Parathyroid adenoma (tissue), 2 donors: ENCODE measurements around the gene TASP1.

ENCODE experiments used
- H2AFZ ChIP-seq: fragments of 300-600 bp; sonication (generic); one replicate; pipeline ENCODE4 v1.7.0; 2017; ENCODE audit warnings: antibody characterized with exemption, mild to moderate bottlenecking
- H3K27ac ChIP-seq: fragments of 300-600 bp; sonication (generic); one replicate; pipeline ENCODE4 v1.7.0; 2017
- H3K27me3 ChIP-seq: fragments of 300-600 bp; sonication (generic); one replicate; pipeline ENCODE4 v1.7.0; 2017; ENCODE audit warnings: low read length; ENCODE audit not compliant: control insufficient read depth, insufficient read depth
- H3K36me3 ChIP-seq: fragments of 300-600 bp; sonication (generic); one replicate; pipeline ENCODE4 v1.7.0; 2017; ENCODE audit warnings: low read length; ENCODE audit not compliant: control insufficient read depth, insufficient read depth
- H3K4me1 ChIP-seq: fragments of 300-600 bp; sonication (generic); one replicate; pipeline ENCODE4 v1.7.0; 2017; ENCODE audit warnings: control low read depth
- H3K4me2 ChIP-seq: fragments of 300-600 bp; sonication (generic); one replicate; pipeline ENCODE4 v1.7.0; 2017; ENCODE audit warnings: low read length
- H3K4me3 ChIP-seq: fragments of 300-600 bp; sonication (generic); one replicate; pipeline ENCODE4 v1.7.0; 2017; ENCODE audit warnings: low read depth, low read length
- H3K79me2 ChIP-seq: fragments of 300-600 bp; sonication (generic); one replicate; pipeline ENCODE4 v1.7.0; 2017; ENCODE audit warnings: control low read depth
- H3K9ac ChIP-seq: fragments of 300-600 bp; sonication (generic); one replicate; pipeline ENCODE4 v1.7.0; 2017; ENCODE audit warnings: mild to moderate bottlenecking
- H3K9me3 ChIP-seq: fragments of 300-600 bp; sonication (generic); one replicate; pipeline ENCODE4 v1.7.0; 2017; ENCODE audit warnings: low read length; ENCODE audit not compliant: control insufficient read depth
- CTCF ChIP-seq: fragments of 300-600 bp; sonication (generic); IDR thresholded peaks from one replicate; pipeline ENCODE4 v1.7.0; 2017; ENCODE audit warnings: antibody characterized with exemption, mild to moderate bottlenecking
- donor health status: primary hyperparathyroidism.

TASP1 gene

GRCh38 chr20:13424174-13424833 lies 214.4 kb downstream of the TASP1 start:
- no peak overlapping the region for H3K4me2 ChIP-seq
- H3K9me3 ChIP-seq: no peaks in the 10 kb centered on the region
- no peak overlapping the region for H3K9ac ChIP-seq
- H2AFZ ChIP-seq: no peak overlapping the region
- no peaks in the 10 kb centered on the region for H3K79me2 ChIP-seq
- H3K36me3 ChIP-seq: no peaks in the 10 kb centered on the region
- H3K27me3 ChIP-seq: no peaks in the 10 kb centered on the region
- no peak overlapping the region for H3K4me3 ChIP-seq
- no peaks in the 10 kb centered on the region for H3K4me1 ChIP-seq
- no peak overlapping the region for H3K27ac ChIP-seq
- TF ChIP-seq CTCF: no peak

- no peak for TF ChIP-seq CTCF
Measured at GRCh38 chr20:13423472-13424173, 215.1 kb downstream of the TASP1 start.

GRCh38 chr20:13422637-13423036 lies 216.1 kb downstream of the TASP1 start:
- no peaks in the 10 kb centered on the region for H3K9me3 ChIP-seq
- no peak overlapping the region for H3K27ac ChIP-seq

More at GRCh38 chr20:13423472-13424173, 215.1 kb downstream of the TASP1 start:
- Histone ChIP-seq H3K79me2 (no peaks in the 10 kb centered on the region), H3K27ac (no peak overlapping the region), H2AFZ (no peak overlapping the region), H3K9me3 (no peaks in the 10 kb centered on the region), H3K27me3 (no peaks in the 10 kb centered on the region), H3K36me3 (no peaks in the 10 kb centered on the region), H3K4me1 (no peaks in the 10 kb centered on the region), H3K4me3 (no peak overlapping the region), H3K4me2 (no peak overlapping the region), H3K9ac (no peak overlapping the region)

GRCh38 chr20:13420625-13421024 lies 218.1 kb downstream of the TASP1 start:
- Histone ChIP-seq H3K4me1 (no peaks in the 10 kb centered on the region), H2AFZ (no peak overlapping the region)

More at GRCh38 chr20:13422637-13423036, 216.1 kb downstream of the TASP1 start:
- Histone ChIP-seq H3K27me3 (no peaks in the 10 kb centered on the region), H2AFZ (no peak overlapping the region), H3K4me3 (no peak overlapping the region), H3K4me1 (no peaks in the 10 kb centered on the region), H3K4me2 (no peak overlapping the region), H3K9ac (no peak overlapping the region), H3K36me3 (no peaks in the 10 kb centered on the region), H3K79me2 (no peaks in the 10 kb centered on the region)
- no peak for TF ChIP-seq CTCF

More at GRCh38 chr20:13420625-13421024, 218.1 kb downstream of the TASP1 start:
- no peak overlapping the region for H3K9ac ChIP-seq
- no peaks in the 10 kb centered on the region for H3K36me3 ChIP-seq
- no peak overlapping the region for H3K4me3 ChIP-seq
- no peaks in the 10 kb centered on the region for H3K79me2 ChIP-seq
- no peak overlapping the region for H3K4me2 ChIP-seq
- H3K27ac ChIP-seq: no peak overlapping the region
- H3K27me3 ChIP-seq: no peaks in the 10 kb centered on the region
- no peak for TF ChIP-seq CTCF
- no peaks in the 10 kb centered on the region for H3K9me3 ChIP-seq
